ENCODE data around the gene PPID. TPM values are rescaled to one million over a fixed set of nuclear protein-coding genes. Genes with fewer than 3 reads are reported as not detected.
"Not testable (repeated sequence)": the region's sequence is repeated elsewhere in the genome, so short reads cannot be mapped to it uniquely, and the experiment has no call there.

PPID gene
- 47.8 and 50.3 TPM in 2 replicates for total RNA-seq (2014; rRNA removed; shearing (Covaris generic))

DNA sequence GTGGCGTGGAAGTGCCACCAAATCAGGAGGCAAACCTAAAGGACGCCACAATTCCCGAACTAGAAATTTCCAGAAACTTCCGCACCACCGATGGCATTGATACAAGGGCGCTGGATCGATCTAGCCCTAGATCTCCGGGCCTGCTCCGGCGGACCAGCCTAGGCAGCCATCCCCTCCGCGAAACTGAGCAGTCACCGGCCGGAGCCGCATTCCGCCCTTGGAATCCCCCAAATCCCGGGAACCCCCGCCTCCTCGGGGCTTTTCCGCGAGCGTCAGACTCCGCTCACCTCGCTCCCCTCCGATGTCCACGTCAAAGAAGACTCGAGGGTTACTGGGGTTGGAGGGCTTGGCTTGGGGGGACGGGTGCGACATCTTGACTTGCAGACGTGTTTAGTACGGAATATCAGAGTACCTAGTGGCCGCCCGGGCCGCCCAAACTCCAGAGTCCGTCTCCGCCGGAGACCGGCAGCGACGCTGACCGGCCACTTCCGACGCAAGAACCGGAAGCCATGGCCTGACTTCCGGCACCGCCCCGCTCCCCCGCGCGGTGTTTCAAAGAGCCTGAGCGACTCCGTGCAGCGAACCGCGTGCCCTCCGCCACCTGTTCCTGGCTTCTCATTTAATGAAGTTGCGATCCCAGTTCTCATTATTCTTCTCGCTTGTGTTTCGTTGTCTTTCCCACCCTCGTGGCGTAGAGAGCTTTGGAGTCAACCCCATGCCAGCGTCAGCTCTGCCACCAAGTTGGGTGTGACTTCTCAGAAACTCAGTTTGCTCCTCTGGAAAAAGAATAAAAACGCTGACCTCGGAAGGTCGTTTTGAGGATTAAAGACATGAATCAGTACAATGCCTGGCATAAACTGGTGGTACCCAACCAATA lies at the start of gene PPID:
TSS of gene PPID (minus strand) at position 480 of the 877 bp plus-strand sequence. CDS start at position 372, 108 bp downstream.
- DNase-seq (ENCODE audit: low read depth), result peak; percentile 81

DNA sequence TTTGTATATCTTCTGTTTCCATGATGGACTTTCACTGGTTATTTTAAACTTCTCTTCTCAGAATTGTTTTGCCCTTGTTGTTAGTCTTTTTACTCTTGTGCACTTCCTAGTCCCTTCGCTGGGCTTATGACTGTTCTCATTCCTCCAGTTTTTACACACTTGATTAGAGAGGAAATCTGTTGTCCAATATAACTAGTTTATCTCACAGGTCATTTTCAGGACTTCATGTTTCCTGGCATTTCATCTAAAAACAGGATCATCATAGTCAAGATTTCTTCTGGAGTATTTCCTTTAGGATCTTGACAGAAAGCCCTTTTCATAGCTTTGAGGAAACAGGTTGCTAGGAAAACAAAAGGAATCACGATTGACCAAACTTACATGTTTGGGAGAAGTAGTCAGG lies 48.6 kb upstream of the PPID start:
- DNase-seq (ENCODE audit: low read depth), result no peak

DNA sequence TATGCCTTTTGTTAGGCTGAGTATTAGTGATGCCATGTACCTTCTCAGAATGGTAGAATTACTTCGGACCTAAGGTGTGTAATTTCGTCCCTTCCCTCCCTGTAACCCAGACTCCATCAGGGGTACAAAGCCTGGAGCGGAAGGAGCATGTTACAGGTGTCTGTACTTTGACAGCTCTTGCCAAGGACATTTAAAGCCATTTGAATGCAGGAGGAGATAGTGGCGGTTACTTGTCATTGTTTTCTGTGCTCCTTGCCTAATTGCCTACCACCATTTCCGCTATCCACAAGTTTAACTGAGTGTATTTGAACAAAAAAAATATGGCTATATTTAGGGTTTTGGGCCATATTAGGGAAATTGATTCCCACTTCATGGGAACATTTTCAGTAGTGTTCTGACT lies 47.5 kb upstream of the PPID start:
- DNase-seq (ENCODE audit: low read depth), result no peak

DNA sequence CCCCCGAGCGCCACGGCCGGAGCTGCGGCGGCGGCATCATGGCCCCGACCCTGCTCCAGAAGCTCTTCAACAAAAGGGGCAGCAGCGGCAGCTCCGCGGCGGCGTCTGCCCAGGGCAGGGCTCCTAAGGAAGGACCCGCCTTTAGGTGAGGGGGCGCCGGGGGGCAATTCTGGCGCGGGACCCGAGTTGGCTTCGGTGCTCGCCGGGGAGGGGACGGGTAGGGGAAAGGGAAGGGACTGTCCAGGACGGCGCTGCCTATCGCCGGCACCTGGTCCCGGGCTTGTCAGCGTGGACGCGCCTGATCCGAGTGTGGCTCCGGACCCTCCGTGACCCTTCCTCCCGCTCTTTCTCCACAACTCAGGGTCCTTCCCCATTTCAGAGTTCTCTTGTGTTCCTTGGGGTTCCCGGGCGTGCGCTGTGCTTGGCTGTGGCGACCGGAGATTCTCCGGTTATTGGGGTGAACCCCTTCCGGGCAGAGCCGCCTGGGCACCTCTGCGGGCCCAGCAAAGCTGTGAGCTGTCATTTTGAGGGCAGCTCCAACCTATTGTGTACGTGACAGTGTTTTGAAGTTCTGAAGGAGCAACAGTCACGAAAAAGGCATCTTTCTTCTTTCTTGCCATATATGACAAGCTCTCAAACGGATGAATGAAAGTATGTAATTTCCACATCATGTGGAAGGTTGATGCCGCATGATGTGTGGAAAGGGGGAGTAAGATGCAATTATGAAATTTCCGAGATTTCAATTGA lies 46.2 kb upstream of the PPID start:
- DNase-seq (ENCODE audit: low read depth), result peak; percentile 9

DNA sequence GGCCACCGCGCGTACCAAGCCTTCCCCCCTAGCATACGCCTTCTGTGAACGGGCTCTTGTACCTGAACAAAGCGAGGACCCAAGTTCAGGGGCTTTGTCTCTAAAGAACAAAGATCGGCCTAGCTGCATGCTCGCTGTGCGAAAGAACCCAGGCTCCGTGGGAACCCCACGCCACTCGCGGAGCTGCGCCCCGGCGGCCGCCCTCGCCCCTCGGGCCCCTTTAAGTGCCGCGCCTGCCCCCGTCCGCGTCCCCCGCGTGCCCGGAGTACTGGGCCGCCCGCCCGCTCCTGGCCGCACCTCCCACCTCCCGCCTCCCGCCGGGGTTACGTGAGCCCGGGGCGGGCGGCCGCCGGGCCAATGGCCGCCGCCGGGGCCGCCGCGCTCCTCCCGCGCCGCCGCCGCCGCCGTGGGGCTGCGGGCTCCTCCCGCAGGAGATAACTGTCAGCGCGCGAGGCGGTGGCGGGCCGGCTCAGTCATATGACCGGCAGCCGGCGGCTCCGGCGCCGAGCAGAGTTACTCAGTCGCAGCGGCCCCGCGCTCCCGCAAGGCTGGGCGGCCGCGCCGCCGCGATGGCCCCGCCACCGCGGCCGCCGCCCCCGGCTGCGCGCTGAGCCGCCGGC lies 45.5 kb upstream of the PPID start, which contains the start of gene FNIP2:
TSS of gene FNIP2 (plus strand) at position 472 of the 620 bp plus-strand sequence. CDS start 187 bp downstream, outside the sequence.
- DNase-seq (ENCODE audit: low read depth), result peak; percentile 73

DNA sequence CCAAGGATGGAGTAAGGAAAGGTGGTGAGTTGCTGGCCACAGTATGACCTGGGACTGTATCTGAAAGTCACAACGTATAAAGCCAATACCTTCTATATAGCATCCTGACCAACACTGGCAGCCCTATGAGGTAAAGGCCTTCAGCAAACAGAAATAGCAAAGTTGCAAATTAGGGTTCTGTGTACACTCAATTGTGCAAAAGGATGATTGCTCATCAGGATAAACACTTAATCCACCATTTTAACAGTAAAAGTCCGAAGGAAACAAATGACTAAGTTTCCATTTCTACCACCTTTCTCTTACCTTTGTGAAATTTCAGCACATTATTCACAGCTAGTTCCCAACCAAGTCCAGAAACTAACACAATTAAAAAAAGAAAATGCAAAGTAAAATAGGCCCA lies 44.3 kb upstream of the PPID start:
- no peak for DNase-seq (ENCODE audit: low read depth)

DNA sequence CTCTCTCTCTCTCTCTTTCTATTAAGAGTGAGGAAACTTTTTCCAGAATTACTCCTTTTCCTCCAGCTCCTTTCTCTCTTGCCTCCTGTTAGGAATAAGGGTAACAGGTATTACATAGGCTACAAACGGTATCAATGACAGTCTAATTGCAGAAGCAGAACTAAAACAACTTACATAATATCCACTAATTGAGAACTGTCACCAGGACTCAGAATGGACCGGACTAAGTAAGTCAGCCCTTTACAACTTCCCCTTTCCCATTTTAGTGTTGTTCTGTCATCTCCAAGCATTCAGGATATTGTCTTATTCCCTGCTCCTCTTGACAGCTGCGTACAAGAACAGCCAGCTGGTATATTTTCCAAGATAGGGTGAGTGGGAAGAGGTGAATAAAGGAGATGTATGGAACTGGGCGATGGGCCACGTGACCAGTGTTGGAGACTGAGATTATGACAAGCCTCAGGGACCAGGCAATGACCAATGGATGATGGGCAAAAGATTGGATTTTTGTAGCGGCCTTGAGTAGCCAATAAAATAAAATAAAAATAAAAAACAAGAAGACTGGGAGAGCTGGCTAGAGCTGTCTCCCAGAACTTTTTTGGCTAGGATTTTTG lies 43.3 kb upstream of the PPID start:
- DNase-seq (ENCODE audit: low read depth), result no peak

DNA sequence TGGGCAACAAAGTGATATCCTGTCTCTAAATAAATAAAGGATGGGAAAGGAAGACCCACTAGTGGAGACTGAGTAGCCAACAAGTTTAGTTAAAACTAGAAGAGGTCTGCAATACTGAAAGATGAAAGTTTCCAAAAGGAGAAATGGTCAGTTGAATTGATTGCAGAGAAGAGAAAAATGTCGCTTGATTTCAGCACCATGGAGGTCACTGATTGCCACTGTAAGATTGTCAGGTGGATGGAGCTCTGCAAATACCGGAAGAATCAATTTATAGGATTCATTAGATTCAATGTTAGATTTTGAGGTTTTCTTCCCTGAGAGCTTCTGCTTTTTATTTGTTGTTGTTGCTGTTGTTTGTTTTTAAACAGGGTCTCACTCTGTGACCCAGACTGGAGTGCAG lies 40.3 kb upstream of the PPID start:
- DNase-seq (ENCODE audit: low read depth), result no peak

DNA sequence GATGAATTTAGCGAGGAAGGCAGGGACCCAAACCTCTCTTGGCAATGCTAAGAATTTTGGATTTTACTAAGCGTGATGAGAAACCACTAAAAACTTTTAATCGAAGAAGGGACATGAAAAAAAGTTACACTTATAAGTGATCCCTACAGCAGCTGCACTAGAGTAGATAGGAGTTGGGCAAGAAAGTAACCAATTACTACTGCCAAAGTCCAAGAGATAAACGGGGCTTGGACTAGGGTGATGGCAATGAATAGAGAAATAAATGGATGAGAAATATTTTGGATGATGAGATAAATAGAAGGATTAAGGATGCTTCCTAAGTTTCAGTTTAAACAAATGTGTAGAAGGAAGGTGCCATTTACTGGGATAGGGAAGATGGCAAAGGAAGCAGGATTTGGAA lies 39.4 kb upstream of the PPID start:
- DNase-seq (ENCODE audit: low read depth), result no peak

DNA sequence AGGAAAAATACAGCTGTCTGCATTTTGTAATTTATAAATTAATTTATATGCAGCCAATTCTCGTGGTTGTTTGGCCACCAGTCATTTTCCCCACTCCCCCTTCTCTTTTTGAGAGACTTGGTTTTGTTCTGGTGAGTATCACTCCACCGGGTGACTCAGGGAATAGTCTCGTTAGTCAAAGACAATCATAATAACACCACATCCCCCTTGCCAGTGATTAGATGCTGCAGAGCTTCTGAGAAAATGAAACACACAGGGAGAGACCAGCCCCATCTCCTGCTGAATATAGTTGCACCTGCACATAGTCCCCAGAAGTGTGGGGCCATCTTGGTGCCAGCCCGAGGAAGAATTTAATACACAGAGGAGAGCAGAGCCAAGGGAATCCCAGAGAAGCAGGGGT lies 37.7 kb upstream of the PPID start:
- DNase-seq (ENCODE audit: low read depth), result peak; percentile 24

DNA sequence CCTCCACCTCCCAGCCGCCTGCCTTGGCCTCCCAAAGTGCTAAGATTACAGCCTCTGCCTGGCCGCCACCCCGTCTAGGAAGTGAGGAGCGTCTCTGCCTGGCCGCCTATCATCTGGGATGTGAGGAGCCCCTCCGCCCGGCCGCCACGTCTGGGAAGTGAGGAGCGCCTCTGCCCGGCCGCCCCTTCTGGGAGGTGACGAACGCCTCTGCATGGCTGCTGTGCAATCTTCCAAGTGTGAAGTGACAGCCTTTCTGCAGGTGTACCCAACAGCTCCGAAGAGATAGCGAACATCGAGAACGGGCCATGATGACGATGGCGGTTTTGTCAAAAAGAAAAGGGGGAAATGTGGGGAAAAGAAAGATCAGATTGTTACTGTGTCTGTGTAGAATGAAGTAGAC lies 36.3 kb upstream of the PPID start:
- DNase-seq (ENCODE audit: low read depth), result not testable (repeated sequence)

DNA sequence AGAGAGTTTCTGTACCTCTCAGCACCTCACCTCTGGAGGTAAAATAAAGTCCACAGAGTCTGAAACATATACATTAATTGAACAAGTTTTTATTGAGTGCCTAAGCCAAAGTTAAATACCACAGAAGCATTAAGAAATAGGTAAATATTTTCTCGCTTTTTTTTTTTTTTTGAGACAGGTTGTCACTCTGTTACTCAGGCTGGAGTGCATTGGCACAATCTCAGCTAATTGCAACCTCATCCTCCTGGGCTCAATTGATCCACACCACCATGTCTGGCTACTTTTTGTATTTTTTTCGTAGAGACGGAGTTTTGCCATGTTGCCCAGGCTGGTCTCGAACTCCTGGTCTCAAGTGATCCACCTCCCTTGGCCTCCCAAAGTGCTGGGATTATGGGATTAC lies 35.5 kb upstream of the PPID start:
- DNase-seq (ENCODE audit: low read depth), result no peak

DNA sequence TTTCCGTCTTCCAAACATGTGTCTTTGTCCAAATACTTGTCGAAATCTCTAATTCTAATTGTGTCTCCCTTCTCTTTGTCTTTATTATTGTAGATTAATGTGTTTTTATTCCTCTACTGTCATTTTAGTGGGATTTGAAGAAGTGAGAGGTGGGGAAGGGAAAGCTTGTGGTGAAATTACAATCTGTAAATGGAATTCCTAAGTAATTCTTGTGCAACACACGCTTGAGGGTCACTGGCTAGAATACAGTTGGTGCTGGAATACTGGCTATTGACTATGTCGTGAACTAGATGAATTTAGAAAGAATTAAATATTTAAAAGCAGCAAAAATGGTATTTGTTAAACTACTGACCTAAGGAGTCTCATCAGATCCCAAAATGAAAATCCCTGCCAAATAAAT lies 34.9 kb upstream of the PPID start:
- DNase-seq (ENCODE audit: low read depth), result no peak

DNA sequence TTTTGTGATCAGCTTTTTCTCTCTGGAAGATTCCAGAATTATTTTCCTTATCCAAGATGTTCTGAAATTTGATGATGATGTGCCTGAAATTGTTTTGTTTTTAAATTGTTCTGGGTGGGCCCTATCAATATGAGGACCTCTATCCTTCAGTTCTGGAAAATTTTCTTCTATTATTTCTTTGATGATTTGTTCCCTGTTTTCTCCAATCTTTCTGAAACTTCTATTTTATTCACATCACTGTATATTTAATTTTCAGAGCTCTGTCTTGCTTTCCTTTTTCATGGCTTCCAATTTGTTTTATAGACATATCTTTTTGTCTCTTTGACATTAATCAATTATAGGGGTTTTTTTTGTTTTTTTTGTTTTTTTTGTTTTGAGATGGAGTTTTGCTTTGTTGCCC lies 33.4 kb upstream of the PPID start:
- no peak for DNase-seq (ENCODE audit: low read depth)

DNA sequence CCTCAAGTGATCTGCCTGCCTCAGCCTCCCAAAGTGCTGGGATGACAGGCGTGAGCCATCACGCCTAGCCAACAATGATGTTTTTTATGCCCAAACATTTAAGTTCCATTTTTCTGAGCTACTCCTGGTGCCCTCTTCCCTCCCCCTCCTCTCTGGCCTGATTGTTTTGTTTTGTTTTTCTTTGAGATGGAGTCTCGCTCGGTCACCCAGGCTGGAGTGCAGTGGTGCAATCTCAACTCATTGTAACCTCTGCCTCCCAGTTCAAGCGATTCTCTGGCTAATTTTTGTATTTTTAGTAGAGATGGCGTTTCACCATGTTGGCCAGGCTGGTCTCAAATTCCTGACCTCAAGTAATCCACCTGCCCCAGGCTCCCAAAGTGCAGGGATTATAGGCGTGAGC lies 32.6 kb upstream of the PPID start:
- DNase-seq (ENCODE audit: low read depth), result not testable (repeated sequence)

DNA sequence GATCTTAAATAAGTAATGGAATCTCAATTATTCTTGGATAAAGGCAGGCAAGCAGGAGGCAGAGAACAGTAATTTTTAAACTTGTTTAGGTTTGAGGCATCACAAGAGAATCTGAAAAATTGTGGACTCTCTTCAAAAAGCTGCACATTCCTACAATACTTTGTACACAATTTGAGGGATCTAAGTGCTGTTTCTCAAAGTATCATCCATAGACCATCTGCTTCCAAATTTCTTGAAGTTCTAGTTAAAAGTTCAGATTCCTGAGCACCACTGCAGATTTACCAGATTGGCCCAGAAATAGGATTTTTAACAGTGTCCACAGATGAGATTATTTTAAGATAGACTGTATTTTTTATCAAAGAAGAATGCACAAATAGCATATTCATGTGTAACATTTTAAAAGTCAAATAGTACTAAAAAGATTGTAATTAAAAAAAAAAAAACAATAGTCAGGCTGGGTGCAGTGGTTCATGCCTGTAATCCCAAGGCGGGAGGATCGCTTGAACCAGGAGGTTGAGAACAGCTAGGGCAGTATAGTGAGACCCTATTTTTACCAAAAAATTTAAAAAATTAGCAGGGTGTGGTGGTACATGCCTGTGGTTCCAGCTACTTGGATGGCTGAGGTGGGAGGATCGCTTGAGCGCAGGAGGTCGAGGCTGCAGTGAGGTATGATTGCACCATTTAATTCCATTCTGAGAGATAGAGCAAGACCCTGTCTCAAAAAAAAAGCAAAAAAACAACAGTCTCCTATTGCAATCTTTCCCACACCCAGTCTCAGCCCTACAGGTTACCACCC lies 31.4 kb upstream of the PPID start:
- DNase-seq (ENCODE audit: low read depth), result no peak

DNA sequence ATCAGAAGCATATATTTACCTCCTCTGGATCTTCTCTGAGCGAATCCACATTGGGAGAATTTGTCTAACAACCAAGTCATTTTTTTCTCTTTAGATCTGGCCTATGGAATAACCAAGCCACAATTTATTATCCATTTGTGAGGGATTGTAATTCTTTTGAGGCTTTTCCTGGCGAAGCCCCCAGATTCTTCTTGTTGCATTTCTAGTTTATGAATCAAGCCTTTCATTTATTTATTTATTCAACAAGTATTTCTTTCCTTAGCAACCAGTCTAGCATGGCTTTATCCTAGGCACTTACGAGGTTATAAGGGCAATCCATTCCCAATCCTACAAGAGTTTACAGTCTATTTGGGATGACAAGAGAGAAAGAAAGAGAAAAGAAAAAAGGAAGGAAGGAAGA lies 27.2 kb upstream of the PPID start:
- no peak for DNase-seq (ENCODE audit: low read depth)

DNA sequence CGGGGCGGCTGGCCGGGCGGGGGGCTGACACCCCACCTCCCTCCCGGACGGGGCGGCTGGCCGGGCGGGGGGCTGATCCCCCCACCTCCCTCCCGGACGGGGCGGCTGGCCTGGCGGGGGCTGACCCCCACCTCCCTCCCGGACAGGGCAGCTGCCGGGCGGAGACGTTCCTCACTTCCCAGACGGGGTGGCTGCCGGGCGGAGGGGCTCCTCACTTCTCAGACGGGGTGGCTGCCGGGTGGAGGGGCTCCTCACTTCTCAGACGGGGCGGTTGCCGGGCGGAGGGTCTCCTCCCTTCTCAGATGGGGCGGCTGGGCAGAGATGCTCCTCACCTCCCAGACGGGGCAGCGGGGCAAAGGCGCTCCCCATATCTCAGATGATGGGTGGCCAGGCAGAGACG lies 23.3 kb upstream of the PPID start:
- not testable (repeated sequence) for DNase-seq (ENCODE audit: low read depth)

DNA sequence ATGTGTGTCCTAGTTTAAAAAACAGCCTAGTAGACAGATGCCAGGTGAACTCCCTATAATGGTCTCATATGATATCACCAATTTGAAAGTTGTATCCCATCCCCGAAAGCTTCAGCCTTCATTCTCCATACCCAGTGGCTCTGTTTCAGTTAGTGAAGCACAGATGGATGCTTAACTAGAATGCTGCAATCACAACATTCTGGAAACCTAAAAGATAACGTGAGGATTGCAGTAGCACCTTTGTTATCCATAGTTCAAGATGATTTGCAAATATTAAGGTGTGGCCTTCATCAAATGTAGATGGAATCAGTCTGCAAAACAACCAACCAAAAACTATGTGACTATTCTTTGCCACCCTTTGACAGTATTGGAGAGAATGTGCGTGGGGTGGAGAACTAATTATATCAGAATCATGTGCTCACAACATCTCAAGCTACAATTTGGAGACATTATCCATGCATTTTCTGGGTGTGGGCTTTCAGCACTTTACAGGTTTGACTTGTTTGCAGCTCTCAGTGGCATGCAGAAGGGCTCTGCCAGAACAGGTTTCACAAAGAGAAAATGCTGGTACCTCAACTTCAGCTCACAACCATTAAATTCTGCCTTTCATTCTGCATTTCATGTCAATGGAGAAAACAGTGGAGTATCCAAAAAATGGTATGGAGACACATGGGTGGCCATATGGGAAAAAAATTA lies 18.3 kb upstream of the PPID start:
- DNase-seq (ENCODE audit: low read depth), result no peak

DNA sequence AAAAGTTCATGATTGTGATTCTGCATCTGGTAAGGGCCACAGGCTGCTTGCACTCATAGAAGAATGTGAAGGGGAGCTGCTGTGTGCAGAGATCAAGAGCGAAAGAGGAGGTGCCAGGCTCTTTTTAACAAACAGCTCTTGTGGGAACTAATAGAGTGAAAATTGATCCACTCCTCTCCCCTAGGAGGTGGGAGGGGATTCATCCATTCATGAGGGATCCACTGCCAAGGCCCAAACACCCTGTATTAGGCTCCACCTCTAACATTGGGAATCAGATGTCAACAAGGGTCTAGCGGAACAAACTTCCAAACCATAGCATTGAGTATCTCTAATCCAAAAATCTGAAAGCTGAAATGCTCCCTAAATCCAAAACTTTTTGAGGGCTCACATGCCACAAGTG lies 16.4 kb upstream of the PPID start:
- DNase-seq (ENCODE audit: low read depth), result no peak

DNA sequence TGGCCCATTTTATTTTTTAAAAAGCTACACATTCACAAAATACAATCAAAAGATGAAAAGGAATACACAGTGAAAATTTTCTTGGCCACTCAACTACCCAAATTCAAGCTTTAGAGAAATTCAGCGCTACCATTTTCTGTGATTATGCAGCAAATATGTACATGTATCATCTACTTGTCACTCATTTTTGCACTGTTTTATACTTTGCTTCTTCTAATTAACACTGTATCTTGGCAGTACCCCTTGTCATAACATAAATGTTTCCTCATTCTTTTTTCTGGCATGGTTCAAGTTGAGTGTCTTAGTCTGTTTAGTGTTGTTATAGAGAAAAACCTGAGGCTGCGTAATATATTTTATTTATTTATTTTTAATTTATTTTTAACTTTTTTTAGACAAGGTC lies 15.7 kb upstream of the PPID start:
- no peak for DNase-seq (ENCODE audit: low read depth)
